IPS-18c (cell line): ENCODE results near the gene PEX13.
"Not testable (repeated sequence)": the region's sequence is repeated elsewhere in the genome, so short reads cannot be mapped to it uniquely, and the experiment has no call there.

Source experiments
- H3K4me3 ChIP-seq: 2 replicates; pipeline ENCODE4 v1.7.0; 2013; ENCODE audit warnings: low read depth, mild to moderate bottlenecking, low read length, moderate library complexity; ENCODE audit not compliant: insufficient read depth
- H3K9me3 ChIP-seq: one replicate; pipeline ENCODE4 v1.6.1; 2013; ENCODE audit warnings: mild to moderate bottlenecking, low read length, moderate library complexity; ENCODE audit not compliant: control insufficient read depth, insufficient read depth

Gene PEX13

GRCh38 chr2:60998628-60999545 is 18.6 kb upstream of the PEX13 start:
- Histone ChIP-seq H3K9me3 (no peaks in the 10 kb centered on the region), H3K4me3 (no peak overlapping the region)

- no peak overlapping the region for H3K4me3 ChIP-seq
Observed at GRCh38 chr2:61005736-61006135, 11.8 kb upstream of the PEX13 start.

GRCh38 chr2:61006486-61007105 is 10.9 kb upstream of the PEX13 start:
- H3K9me3 ChIP-seq = peaks cover 2% of the 10 kb centered on the region
- no peak overlapping the region for H3K4me3 ChIP-seq

More at GRCh38 chr2:61005736-61006135, 11.8 kb upstream of the PEX13 start:
- peaks cover 2% of the 10 kb centered on the region for H3K9me3 ChIP-seq

- H3K4me3 ChIP-seq = no peak overlapping the region
Observed at GRCh38 chr2:61009355-61009754, 8.2 kb upstream of the PEX13 start.

GRCh38 chr2:61011678-61012077 is 5.8 kb upstream of the PEX13 start:
- peaks cover 2% of the 10 kb centered on the region for H3K9me3 ChIP-seq

More at GRCh38 chr2:61009355-61009754, 8.2 kb upstream of the PEX13 start:
- peaks cover 2% of the 10 kb centered on the region for H3K9me3 ChIP-seq

GRCh38 chr2:61012303-61012702 is 5.2 kb upstream of the PEX13 start:
- not testable (repeated sequence) for H3K9me3 ChIP-seq, H3K4me3 ChIP-seq

More at GRCh38 chr2:61011678-61012077, 5.8 kb upstream of the PEX13 start:
- no peak overlapping the region for H3K4me3 ChIP-seq

GRCh38 chr2:61013382-61013781 is 4.1 kb upstream of the PEX13 start:
- no peaks in the 10 kb centered on the region for H3K9me3 ChIP-seq
- H3K4me3 ChIP-seq = no peak overlapping the region

- H3K4me3 ChIP-seq = no peak overlapping the region
- no peaks in the 10 kb centered on the region for H3K9me3 ChIP-seq
Observed at GRCh38 chr2:61014763-61015162, 2.8 kb upstream of the PEX13 start.

- H3K4me3 ChIP-seq = no peak overlapping the region
- H3K9me3 ChIP-seq = no peaks in the 10 kb centered on the region
Observed at GRCh38 chr2:61015976-61016375, 1.5 kb upstream of the PEX13 start.

GRCh38 chr2:61016392-61017002 is 1.0 kb upstream of the PEX13 start:
- Histone ChIP-seq H3K9me3 (no peaks in the 10 kb centered on the region), H3K4me3 (peak overlapping the region; percentile 78)

GRCh38 chr2:61017003-61017555 is 441 bp upstream of the PEX13 start:
- Histone ChIP-seq H3K9me3 (no peaks in the 10 kb centered on the region), H3K4me3 (peak overlapping the region; percentile 78)

- no peaks in the 10 kb centered on the region for H3K9me3 ChIP-seq
- H3K4me3 ChIP-seq = peak overlapping the region; percentile 78
Observed at GRCh38 chr2:61018318-61018755, 817 bp downstream of the PEX13 start.

GRCh38 chr2:61018798-61019197 is 1.3 kb downstream of the PEX13 start:
- no peaks in the 10 kb centered on the region for H3K9me3 ChIP-seq
- peak overlapping the region; percentile 78 for H3K4me3 ChIP-seq

GRCh38 chr2:61021228-61021660 is 3.7 kb downstream of the PEX13 start:
- Histone ChIP-seq H3K9me3 (no peaks in the 10 kb centered on the region), H3K4me3 (no peak overlapping the region)

- no peaks in the 10 kb centered on the region for H3K9me3 ChIP-seq
- H3K4me3 ChIP-seq = no peak overlapping the region
Observed at GRCh38 chr2:61023670-61024069, 6.2 kb downstream of the PEX13 start.

GRCh38 chr2:61029533-61029932 is 12.0 kb downstream of the PEX13 start:
- H3K4me3 ChIP-seq = no peak overlapping the region
- H3K9me3 ChIP-seq = no peaks in the 10 kb centered on the region

GRCh38 chr2:61034592-61034991 is 17.1 kb downstream of the PEX13 start:
- not testable (repeated sequence) for H3K9me3 ChIP-seq, H3K4me3 ChIP-seq
